Neuronal stem cell (in vitro differentiated cells): ENCODE data around the gene ZNF865.

Source experiments
- DNase-seq: peaks from one replicate; pipeline ENCODE4 v3.0.0-alpha.2; 2013; ENCODE audit warnings: low spot score
- H2AFZ ChIP-seq: one replicate; pipeline ENCODE4 v1.6.1; 2013; ENCODE audit warnings: mild to moderate bottlenecking, low read length, inconsistent platforms
- H2AK5ac ChIP-seq: 2 replicates; pipeline ENCODE4 v1.6.1; 2013; ENCODE audit warnings: low read depth, mild to moderate bottlenecking, inconsistent platforms, low read length, moderate library complexity, mixed read lengths
- H2BK120ac ChIP-seq: 2 replicates; pipeline ENCODE4 v1.6.1; 2013; ENCODE audit warnings: low read depth, mild to moderate bottlenecking, inconsistent platforms, low read length, moderate library complexity, mixed read lengths
- H2BK12ac ChIP-seq: one replicate; pipeline ENCODE4 v1.6.1; 2013; ENCODE audit warnings: low read length, inconsistent platforms
- H2BK15ac ChIP-seq: 2 replicates; pipeline ENCODE4 v1.6.1; 2013; ENCODE audit warnings: mild to moderate bottlenecking, low read length, inconsistent platforms, mixed read lengths
- H2BK5ac ChIP-seq: one replicate; pipeline ENCODE4 v1.6.1; 2013; ENCODE audit warnings: inconsistent platforms, mild to moderate bottlenecking, low read length, moderate library complexity
- H3K14ac ChIP-seq: one replicate; pipeline ENCODE4 v1.6.1; 2013; ENCODE audit warnings: low read length, inconsistent platforms
- H3K18ac ChIP-seq: 2 replicates; pipeline ENCODE4 v1.6.1; 2013; ENCODE audit warnings: low read length, inconsistent platforms
- H3K23ac ChIP-seq: 2 replicates; pipeline ENCODE4 v1.6.1; 2013; ENCODE audit warnings: low read depth, mild to moderate bottlenecking, mixed read lengths, low read length, inconsistent platforms; ENCODE audit not compliant: poor library complexity
- H3K27ac ChIP-seq: replicated peaks from 3 replicates; pipeline ENCODE4 v1.5.1; 2013; ENCODE audit warnings: low read length, inconsistent platforms
- H3K27me3 ChIP-seq, 3 experiments: 2 replicates each; pipeline ENCODE4 v1.6.1; 2013; ENCODE audit warnings: low read length in 3 of 3, mild to moderate bottlenecking in 2 of 3, inconsistent platforms in 1 of 3, low read depth in 1 of 3, mixed read lengths in 1 of 3, moderate library complexity in 1 of 3; ENCODE audit not compliant: control insufficient read depth in 3 of 3, insufficient read depth in 3 of 3
- H3K36me3 ChIP-seq, 2 donors: replicated peaks in 1 of 2; 2 replicates each; pipeline ENCODE4 v1.6.1; 2013; ENCODE audit warnings: low read length in 2 of 2; ENCODE audit not compliant: control insufficient read depth in 2 of 2, insufficient read depth in 2 of 2
- H3K4ac ChIP-seq: 2 replicates; pipeline ENCODE4 v1.6.1; 2013; ENCODE audit warnings: inconsistent platforms, mild to moderate bottlenecking, low read length, moderate library complexity
- H3K4me1 ChIP-seq, 2 donors: 1 replicate in 1 of 2; 2 replicates in 1 of 2; pipeline ENCODE4 v1.6.1; 2013; ENCODE audit warnings: low read length in 2 of 2, low read depth in 1 of 2; ENCODE audit not compliant: control insufficient read depth in 2 of 2, insufficient read depth in 1 of 2
- H3K4me2 ChIP-seq: one replicate; pipeline ENCODE4 v1.6.1; 2013; ENCODE audit warnings: mild to moderate bottlenecking, low read length, inconsistent platforms; ENCODE audit not compliant: insufficient read depth, poor library complexity, severe bottlenecking
- H3K4me3 ChIP-seq, 2 donors: 2 replicates each; pipeline ENCODE4 v1.5.1; 2013; ENCODE audit warnings: low read length in 2 of 2, mild to moderate bottlenecking in 2 of 2, inconsistent platforms in 1 of 2, moderate library complexity in 1 of 2
- H3K79me1 ChIP-seq: one replicate; pipeline ENCODE4 v1.6.1; 2013; ENCODE audit warnings: low read depth, mild to moderate bottlenecking, inconsistent platforms, low read length, moderate library complexity
- H3K9ac ChIP-seq: one replicate; pipeline ENCODE4 v1.6.1; 2013; ENCODE audit warnings: mild to moderate bottlenecking, low read depth, low read length, inconsistent platforms; ENCODE audit not compliant: poor library complexity
- H3K9me3 ChIP-seq, 2 donors: replicated peaks in 1 of 2; 2 replicates each; pipeline versions ENCODE3 to v1.6.1; 2013; ENCODE audit warnings: low read length in 2 of 2, mild to moderate bottlenecking in 2 of 2, inconsistent platforms in 1 of 2, low read depth in 1 of 2, mixed read lengths in 1 of 2, moderate library complexity in 1 of 2; ENCODE audit not compliant: control insufficient read depth in 2 of 2, insufficient read depth in 1 of 2
- H4K8ac ChIP-seq: one replicate; pipeline ENCODE4 v1.6.1; 2013; ENCODE audit warnings: low read depth, mild to moderate bottlenecking, inconsistent platforms, low read length, moderate library complexity
- H4K91ac ChIP-seq: one replicate; pipeline ENCODE4 v1.6.1; 2013; ENCODE audit warnings: low read length, low read depth, mild to moderate bottlenecking, inconsistent platforms; ENCODE audit not compliant: poor library complexity
- WGBS, 2 donors: extraction: QIAGEN DNeasy Blood & Tissue Kit; methylation state at CpG; one replicate each; pipeline ENCODE4 v1.1.7; 2013; ENCODE audit warnings: missing lambda C conversion rate in 2 of 2, mixed read lengths in 1 of 2; ENCODE audit not compliant: insufficient read length in 2 of 2, insufficient replicate concordance in 1 of 2; ENCODE audit errors: extremely low coverage in 2 of 2; 5-methylcytosine and 5-hydroxymethylcytosine counted together

Gene ZNF865

GRCh38 chr19:55618426-55618825 lies 13.0 kb downstream of the ZNF865 start:
- Histone ChIP-seq H2BK12ac (no peak overlapping the region), H2AK5ac (no peak overlapping the region), H3K9ac (no peak overlapping the region)

GRCh38 chr19:55619286-55619685 lies 13.8 kb downstream of the ZNF865 start:
- no peak overlapping the region for H3K4me3 ChIP-seq
- peaks cover 11% of the 10 kb centered on the region for H3K79me1 ChIP-seq
- WGBS, 2 donors, result no CpG with 5 or more reads among the region's 3 CpGs
- H3K4ac ChIP-seq, result no peak overlapping the region
- H3K27ac ChIP-seq, result no peak overlapping the region
- H2BK5ac ChIP-seq, result no peak overlapping the region
- peaks cover 0 to 4% of the 10 kb centered on the region in 2 donors for H3K9me3 ChIP-seq
- no peak overlapping the region for H3K4me2 ChIP-seq
- no peak overlapping the region for H3K23ac ChIP-seq
- no peak overlapping the region for H4K8ac ChIP-seq
- H3K14ac ChIP-seq, result no peak overlapping the region
- H3K9ac ChIP-seq, result no peak overlapping the region
- DNase-seq, result no peak
- peaks cover 0 to 2% of the 10 kb centered on the region in 2 donors for H3K4me1 ChIP-seq
- no peak overlapping the region for H2BK15ac ChIP-seq
- no peak overlapping the region for H2AK5ac ChIP-seq
- no peak overlapping the region for H4K91ac ChIP-seq
- H2AFZ ChIP-seq, result no peak overlapping the region
- no peaks in the 10 kb centered on the region for H3K27me3 ChIP-seq
- peaks cover 38 to 61% of the 10 kb centered on the region in 2 donors for H3K36me3 ChIP-seq
- H2BK12ac ChIP-seq, result no peak overlapping the region
- no peak overlapping the region for H2BK120ac ChIP-seq
- no peak overlapping the region for H3K18ac ChIP-seq

More at GRCh38 chr19:55618426-55618825, 13.0 kb downstream of the ZNF865 start:
- no peak overlapping the region for H3K14ac ChIP-seq
- no peak overlapping the region for H3K4me3 ChIP-seq
- no peak overlapping the region for H3K23ac ChIP-seq
- H3K4me1 ChIP-seq, result no peaks in the 10 kb centered on the region
- no peak overlapping the region for H3K27ac ChIP-seq
- H3K4me2 ChIP-seq, result no peak overlapping the region
- no peak overlapping the region for H2BK120ac ChIP-seq
- H2BK15ac ChIP-seq, result no peak overlapping the region
- H4K8ac ChIP-seq, result no peak overlapping the region
- DNase-seq, result no peak
- no peak overlapping the region for H4K91ac ChIP-seq
- peaks cover 38 to 61% of the 10 kb centered on the region in 2 donors for H3K36me3 ChIP-seq
- peaks cover 0 to 4% of the 10 kb centered on the region in 2 donors for H3K9me3 ChIP-seq
- H2BK5ac ChIP-seq, result no peak overlapping the region
- H3K79me1 ChIP-seq, result peaks cover 11% of the 10 kb centered on the region
- no CpG with 5 or more reads among the region's 7 CpGs for WGBS, 2 donors
- no peak overlapping the region for H3K4ac ChIP-seq
- H2AFZ ChIP-seq, result no peak overlapping the region
- no peak overlapping the region for H3K18ac ChIP-seq
- no peaks in the 10 kb centered on the region for H3K27me3 ChIP-seq

GRCh38 chr19:55620410-55621204 lies 15.2 kb downstream of the ZNF865 start:
- H2AFZ ChIP-seq, result no peak overlapping the region
- DNase-seq, result no peak

DNA sequence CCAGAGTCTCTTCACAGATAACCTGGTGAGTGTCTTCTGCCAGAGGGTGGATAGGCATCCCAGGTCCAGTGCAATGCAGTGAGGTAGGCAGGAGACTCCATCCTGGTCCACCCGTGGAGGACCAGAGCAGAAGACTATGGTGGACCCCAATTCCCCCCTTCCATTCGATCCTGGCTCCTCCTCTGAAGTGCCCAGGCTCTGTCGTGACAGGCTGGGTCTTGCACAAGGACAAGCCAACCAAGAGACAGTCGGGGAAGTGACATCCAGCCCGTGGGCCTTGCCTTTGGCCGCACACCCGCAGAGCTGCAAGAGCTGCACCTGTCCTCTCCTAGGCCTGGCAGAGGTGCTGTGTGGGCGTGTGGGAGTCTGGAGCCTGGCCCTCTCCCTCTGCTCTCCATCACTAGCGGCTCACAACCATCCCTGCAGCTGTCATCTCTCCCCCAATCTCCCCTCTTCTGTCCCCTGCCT lies 15.8 kb downstream of the ZNF865 start:
- Histone ChIP-seq H3K23ac (peak overlapping the region; percentile 1), H3K14ac (no peak overlapping the region), H4K8ac (no peak overlapping the region), H2BK5ac (no peak overlapping the region), H3K18ac (no peak overlapping the region), H2BK120ac (no peak overlapping the region), H3K27ac (no peak overlapping the region), H2BK12ac (no peak overlapping the region), H3K9me3 (no peaks in the 10 kb centered on the region), H3K9ac (no peak overlapping the region), H3K79me1 (no peaks in the 10 kb centered on the region), H3K4me3 (no peak overlapping the region), H3K4ac (no peak overlapping the region), H4K91ac (no peak overlapping the region), H2AK5ac (no peak overlapping the region), H3K27me3 (no peaks in the 10 kb centered on the region), H2BK15ac (no peak overlapping the region), H3K4me1 (peaks cover 0 to 6% of the 10 kb centered on the region in 2 donors), H3K4me2 (no peak overlapping the region), H3K36me3 (peaks cover 25 to 47% of the 10 kb centered on the region in 2 donors), H2AFZ (no peak overlapping the region)
- WGBS, 2 donors, result no CpG with 5 or more reads among the region's 9 CpGs
- no peak for DNase-seq

More at GRCh38 chr19:55620410-55621204, 15.2 kb downstream of the ZNF865 start:
- Histone ChIP-seq H4K8ac (peak overlapping the region; percentile 31), H4K91ac (no peak overlapping the region), H3K9ac (no peak overlapping the region), H3K4me3 (no peak overlapping the region), H3K4ac (no peak overlapping the region), H2BK120ac (no peak overlapping the region), H3K4me2 (no peak overlapping the region), H3K14ac (no peak overlapping the region), H2BK12ac (no peak overlapping the region), H3K79me1 (peaks cover 4% of the 10 kb centered on the region), H3K27ac (no peak overlapping the region), H3K36me3 (peaks cover 30 to 52% of the 10 kb centered on the region in 2 donors), H3K4me1 (peaks cover 0 to 6% of the 10 kb centered on the region in 2 donors), H3K9me3 (no peaks in the 10 kb centered on the region), H3K18ac (no peak overlapping the region), H3K23ac (no peak overlapping the region), H3K27me3 (no peaks in the 10 kb centered on the region), H2BK15ac (no peak overlapping the region), H2AK5ac (no peak overlapping the region), H2BK5ac (no peak overlapping the region)
- WGBS, 2 donors, result no CpG with 5 or more reads among the region's 12 CpGs
